ENCODE measurements around the gene TH. TPM values are rescaled to one million over a fixed set of nuclear protein-coding genes. Genes with fewer than 3 reads are reported as not detected.

TH gene
- total RNA-seq, 2 experiments from 2014 or later: not detected

DNA sequence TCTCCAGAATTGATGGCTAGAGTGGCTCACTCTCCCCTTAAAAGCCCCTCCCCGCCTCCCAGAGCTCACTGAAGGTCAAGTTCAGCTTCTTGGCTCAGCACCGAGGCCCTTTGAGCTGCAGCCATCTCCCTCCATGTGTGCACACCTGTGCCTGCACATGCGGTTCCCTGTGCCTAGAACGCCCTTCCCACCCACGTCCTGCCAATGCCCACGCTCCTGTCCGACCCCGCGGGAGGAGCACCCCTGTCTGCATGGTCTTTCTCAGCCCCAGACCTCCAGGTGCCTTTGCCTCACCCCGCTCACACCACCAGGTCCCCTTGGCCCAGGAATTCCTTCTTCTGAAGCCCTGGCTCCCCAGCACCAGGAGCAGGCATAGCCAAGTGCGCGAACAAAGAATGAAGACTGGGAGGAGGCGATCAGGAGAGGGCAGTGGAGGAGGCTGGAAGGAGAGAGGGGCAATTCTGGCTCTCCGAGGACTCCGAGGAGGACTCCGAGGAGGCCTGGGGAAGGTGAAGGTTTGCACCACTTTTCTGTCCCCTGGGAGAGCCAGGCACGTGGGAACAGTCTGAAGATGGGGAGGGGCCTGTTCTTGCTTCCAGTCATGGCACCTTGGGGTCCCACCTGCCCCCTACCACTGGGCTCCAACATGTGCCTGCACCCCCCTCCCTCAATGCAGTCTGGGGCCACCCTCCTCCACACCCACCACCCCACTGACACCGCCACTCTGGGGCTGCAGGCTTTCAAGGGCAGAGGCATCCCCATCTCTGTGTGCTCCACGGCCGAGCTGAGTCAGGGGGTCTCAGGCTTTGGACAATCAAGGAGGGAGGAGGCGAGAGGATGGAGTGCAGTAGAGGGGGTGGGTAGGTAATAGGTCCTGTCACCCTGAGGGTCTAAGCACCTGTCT, 50.1 kb downstream of the TH start:
- Mint-ChIP-seq H3K4me1 (no peaks in the 10 kb centered on the region), H3K4me3 (no peak overlapping the region), H3K9me3 (peaks cover 1% of the 10 kb centered on the region), H3K27me3 (peaks cover 18% of the 10 kb centered on the region), H3K27ac (no peak overlapping the region), H3K36me3 (no peaks in the 10 kb centered on the region)
- no peak for DNase-seq

DNA sequence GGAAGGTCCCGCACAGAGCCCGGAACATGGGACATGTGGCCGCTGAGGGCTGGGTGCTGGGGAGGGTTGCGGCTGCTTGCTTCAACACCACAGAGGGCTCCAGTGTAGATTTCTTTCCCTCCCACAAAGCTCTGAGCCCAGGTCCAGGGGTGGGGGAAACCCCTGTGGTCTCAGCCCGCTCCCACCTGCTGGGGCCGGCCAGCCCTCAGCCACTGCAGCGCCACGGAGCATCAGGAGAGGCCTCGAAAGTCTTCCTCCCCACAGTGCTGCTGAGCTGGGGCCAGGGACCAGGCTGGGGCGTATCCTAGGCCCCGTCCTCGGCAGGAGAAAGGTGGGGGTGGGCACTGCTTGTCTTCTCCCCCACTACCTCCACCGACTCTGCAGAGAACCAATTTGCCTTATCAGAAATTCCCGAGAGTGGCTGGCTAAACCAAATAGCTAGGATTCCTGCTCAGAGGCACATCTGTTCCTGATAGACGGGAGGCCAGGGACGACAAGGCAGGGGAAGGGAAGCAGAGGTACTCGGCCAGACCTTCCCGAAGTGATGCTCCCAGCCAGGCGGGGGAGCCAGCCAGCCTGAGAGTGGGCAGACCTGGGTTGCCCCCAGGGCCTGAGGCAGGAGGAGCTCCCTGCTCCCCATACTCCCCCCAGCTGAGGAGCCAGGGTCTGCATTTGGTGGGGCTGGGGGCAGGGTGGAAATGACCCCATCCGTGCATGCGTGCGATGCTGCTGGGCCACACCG, 51.1 kb downstream of the TH start:
- no peak for DNase-seq
- H3K36me3 Mint-ChIP-seq: no peaks in the 10 kb centered on the region
- H3K4me1 Mint-ChIP-seq: no peaks in the 10 kb centered on the region
- H3K27me3 Mint-ChIP-seq: peaks cover 18% of the 10 kb centered on the region
- H3K9me3 Mint-ChIP-seq: no peaks in the 10 kb centered on the region
- no peak overlapping the region for H3K27ac Mint-ChIP-seq
- no peak overlapping the region for H3K4me3 Mint-ChIP-seq

GRCh38 chr11:2118677-2119076, 52.9 kb downstream of the TH start:
- no peak for DNase-seq
- Mint-ChIP-seq H3K9me3 (no peaks in the 10 kb centered on the region), H3K27me3 (peaks cover 10% of the 10 kb centered on the region), H3K27ac (no peak overlapping the region), H3K36me3 (no peaks in the 10 kb centered on the region), H3K4me3 (no peak overlapping the region), H3K4me1 (no peaks in the 10 kb centered on the region)

- DNase-seq: no peak
- Mint-ChIP-seq H3K36me3 (no peaks in the 10 kb centered on the region), H3K27ac (no peak overlapping the region), H3K4me3 (no peak overlapping the region), H3K9me3 (no peaks in the 10 kb centered on the region), H3K27me3 (peaks cover 4% of the 10 kb centered on the region), H3K4me1 (no peaks in the 10 kb centered on the region)
These were observed 54.9 kb downstream of the TH start for GRCh38 chr11:2116680-2117079.

DNA sequence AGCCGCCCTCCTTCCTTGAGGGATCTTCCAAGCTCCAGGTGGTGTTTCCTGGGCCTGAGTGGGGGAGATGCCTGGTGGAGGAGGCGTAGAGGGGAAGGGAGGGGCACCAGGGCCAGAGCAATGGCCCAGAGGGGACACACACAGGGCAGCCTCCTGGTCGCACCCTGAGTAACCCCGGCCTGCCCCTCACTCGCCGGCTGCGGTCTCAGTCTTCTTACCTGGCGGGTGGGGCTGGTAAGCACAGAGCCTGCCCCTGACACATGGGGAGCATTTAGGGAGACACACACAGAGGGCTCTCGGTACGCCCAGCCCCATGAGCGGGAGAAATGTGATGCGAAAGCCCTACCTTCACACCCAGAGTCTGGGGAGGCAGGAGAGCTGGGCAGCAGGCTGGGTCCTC, 56.3 kb downstream of the TH start:
- no peaks in the 10 kb centered on the region for H3K4me1 Mint-ChIP-seq
- no peak overlapping the region for H3K4me3 Mint-ChIP-seq
- H3K27me3 Mint-ChIP-seq: no peaks in the 10 kb centered on the region
- DNase-seq: no peak
- H3K9me3 Mint-ChIP-seq: no peaks in the 10 kb centered on the region
- no peak overlapping the region for H3K27ac Mint-ChIP-seq
- H3K36me3 Mint-ChIP-seq: no peaks in the 10 kb centered on the region

DNA sequence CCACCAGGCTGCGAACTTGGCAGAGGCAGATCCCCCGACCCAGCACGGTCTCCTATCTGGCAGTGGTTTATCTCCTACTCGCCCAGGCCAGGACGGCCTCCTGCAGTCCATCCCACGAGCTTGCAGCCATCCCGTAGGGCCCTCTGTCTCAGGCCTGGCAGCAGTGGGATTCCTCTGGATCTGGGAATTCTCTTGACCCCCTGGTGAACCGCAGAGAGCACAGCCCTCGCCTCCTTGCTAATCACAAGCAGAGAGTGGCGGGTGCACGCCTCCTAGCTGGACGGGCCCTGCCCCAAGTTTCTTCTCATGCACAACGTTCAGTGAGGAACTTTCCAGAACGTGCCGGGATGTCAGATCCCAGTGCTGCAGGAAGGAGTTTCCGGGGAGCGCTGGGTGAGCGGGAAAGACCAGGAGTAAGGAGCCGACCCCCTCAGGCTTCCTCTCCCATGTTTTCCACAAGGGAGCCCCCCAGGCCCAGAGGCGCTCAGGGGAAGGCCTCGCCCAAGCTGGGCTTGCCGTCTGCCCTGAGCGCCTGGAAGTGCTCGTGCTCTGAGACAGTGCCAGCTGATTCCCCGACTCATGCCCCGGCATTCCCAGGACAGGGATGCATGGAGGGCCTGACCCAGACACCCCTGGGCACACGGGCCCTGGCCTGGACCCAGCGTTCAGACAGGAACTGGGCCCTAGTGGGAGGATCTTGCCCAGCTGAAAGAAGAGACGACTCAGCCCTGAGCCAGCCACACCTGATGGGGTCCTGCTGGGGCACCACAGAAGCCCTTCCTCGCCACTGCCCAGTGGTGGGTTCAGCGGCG, 57.0 kb downstream of the TH start:
- no peak overlapping the region for H3K27ac Mint-ChIP-seq
- no peak for DNase-seq
- H3K27me3 Mint-ChIP-seq: no peaks in the 10 kb centered on the region
- no peak overlapping the region for H3K4me3 Mint-ChIP-seq
- no peaks in the 10 kb centered on the region for H3K36me3 Mint-ChIP-seq
- H3K4me1 Mint-ChIP-seq: no peaks in the 10 kb centered on the region
- no peaks in the 10 kb centered on the region for H3K9me3 Mint-ChIP-seq

Other genes starting within 250 kb of the TH start
- 100 to 1,000 TPM; 148 to 151 TPM for gene MRPL23, start 224.5 kb downstream of the TH start, total RNA-seq
- gene H19, start 174.0 kb downstream of the TH start, total RNA-seq: not detected
- gene IGF2, start 32.4 kb downstream of the TH start, total RNA-seq: under 1 TPM; 0.06 to 0.08 TPM
- not detected for gene INS, start 10.6 kb downstream of the TH start, total RNA-seq
- gene ASCL2, start 98.8 kb upstream of the TH start, total RNA-seq: 1 to 10 TPM; 2.5 to 2.9 TPM
- 1 to 10 TPM; 2.5 to 2.6 TPM for gene C11orf21, start 130.1 kb upstream of the TH start, total RNA-seq
- 1 to 10 TPM; 5.4 to 5.5 TPM for gene TSPAN32, start 130.2 kb upstream of the TH start, total RNA-seq
- gene CD81, start 205.5 kb upstream of the TH start, total RNA-seq: 100 to 1,000 TPM; 132 to 134 TPM
- gene TSSC4, start 228.9 kb upstream of the TH start, total RNA-seq: 10 to 100 TPM; 46.9 to 54.2 TPM

Data from activated naive CD8-positive, alpha-beta T cell treated with anti-CD3 and anti-CD28 coated beads for 36 hours (primary cell).